RWPE1 (cell line): ENCODE results near the gene SYCE1L.

Source experiments
- CTCF ChIA-PET: fragments of 350-600 bp; sonication (Branson Sonifier 250); formaldehyde crosslinking; extraction: SDS; loops from one replicate; lab custom pipeline; 2021; lab: Yijun Ruan, JAX
- POLR2A ChIA-PET: fragments of 400-600 bp; formaldehyde crosslinking; extraction: SDS; loops from one replicate; lab custom pipeline; 2020; ENCODE audit warnings: antibody characterized with exemption; ENCODE audit not compliant: low non-redundant PET; lab: Yijun Ruan, JAX
- DNase-seq: peaks from one replicate; pipeline ENCODE4 v3.0.0; 2012; ENCODE audit warnings: low spot score
- H3K27ac ChIP-seq: fragments of 450-650 bp; 2 replicates; pipeline ENCODE4 v1.5.1; 2017
- TF ChIP-seq, protein P1 (sequence below): fragments of 450-650 bp; conservative IDR thresholded peaks from 2 replicates; pipeline ENCODE4 v1.5.1; 2017; ENCODE audit warnings: low read depth, mild to moderate bottlenecking

The SYCE1L gene

DNA sequence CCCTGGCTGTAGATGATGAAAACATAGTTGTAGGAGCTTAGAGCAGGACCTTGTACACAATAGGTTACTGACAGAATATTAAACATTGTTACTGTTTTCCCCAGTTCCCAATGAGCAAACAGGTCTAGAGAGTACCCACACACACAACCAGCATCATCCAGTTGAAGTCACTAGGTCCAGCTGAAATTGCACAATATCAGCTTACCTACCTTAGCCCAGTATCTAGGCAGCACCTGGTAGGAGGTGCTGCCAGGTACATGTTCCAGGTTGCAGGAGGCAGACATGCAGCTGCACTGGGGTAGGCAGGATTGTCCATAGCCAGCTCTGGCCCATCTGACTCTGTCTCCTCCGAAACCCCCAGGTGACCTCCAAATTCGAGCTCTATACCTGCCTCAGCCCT lies 1.5 kb upstream of the SYCE1L start:
- no peak for DNase-seq
- TF ChIP-seq, protein P1, sequence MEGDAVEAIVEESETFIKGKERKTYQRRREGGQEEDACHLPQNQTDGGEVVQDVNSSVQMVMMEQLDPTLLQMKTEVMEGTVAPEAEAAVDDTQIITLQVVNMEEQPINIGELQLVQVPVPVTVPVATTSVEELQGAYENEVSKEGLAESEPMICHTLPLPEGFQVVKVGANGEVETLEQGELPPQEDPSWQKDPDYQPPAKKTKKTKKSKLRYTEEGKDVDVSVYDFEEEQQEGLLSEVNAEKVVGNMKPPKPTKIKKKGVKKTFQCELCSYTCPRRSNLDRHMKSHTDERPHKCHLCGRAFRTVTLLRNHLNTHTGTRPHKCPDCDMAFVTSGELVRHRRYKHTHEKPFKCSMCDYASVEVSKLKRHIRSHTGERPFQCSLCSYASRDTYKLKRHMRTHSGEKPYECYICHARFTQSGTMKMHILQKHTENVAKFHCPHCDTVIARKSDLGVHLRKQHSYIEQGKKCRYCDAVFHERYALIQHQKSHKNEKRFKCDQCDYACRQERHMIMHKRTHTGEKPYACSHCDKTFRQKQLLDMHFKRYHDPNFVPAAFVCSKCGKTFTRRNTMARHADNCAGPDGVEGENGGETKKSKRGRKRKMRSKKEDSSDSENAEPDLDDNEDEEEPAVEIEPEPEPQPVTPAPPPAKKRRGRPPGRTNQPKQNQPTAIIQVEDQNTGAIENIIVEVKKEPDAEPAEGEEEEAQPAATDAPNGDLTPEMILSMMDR, result no peak
- ChIA-PET POLR2A (interaction anchor here (0.6 kb wide), 1 partner anchor 9 kb away, joined by 12 read pairs; no protein-coding TSS in a partner anchor), CTCF (no interaction called here)
- H3K27ac ChIP-seq, result no peak overlapping the region

DNA sequence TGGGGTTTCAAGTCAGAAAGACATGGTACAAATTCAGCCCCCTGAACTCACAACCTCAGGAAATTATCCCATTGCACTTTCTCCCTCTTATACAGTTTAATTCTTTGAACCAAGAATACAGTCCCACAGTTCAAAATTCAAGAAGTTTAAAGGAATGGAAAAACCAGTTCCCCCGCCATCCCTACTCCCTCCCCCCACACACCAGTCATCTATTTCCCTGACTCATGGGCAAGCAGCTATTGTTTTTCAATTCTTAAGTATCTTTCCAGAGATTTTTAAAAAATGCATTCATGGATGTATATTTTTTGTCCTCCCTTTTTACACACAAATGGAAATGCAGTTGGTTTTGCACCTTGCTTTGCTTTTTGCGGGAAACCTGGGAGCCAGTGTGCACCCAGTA lies 7.3 kb downstream of the SYCE1L start:
- POLR2A ChIA-PET, result interaction anchor here (0.6 kb wide), 1 partner anchor 9 kb away, joined by 12 read pairs; no protein-coding TSS in a partner anchor
- no peak overlapping the region for H3K27ac ChIP-seq
- TF ChIP-seq, protein P1, result no peak
- CTCF ChIA-PET, result interaction anchor here (0.5 kb wide), 1 partner anchor 1064 kb away, joined by 3 read pairs; no protein-coding TSS in a partner anchor
- DNase-seq, result peak; percentile 19

DNA sequence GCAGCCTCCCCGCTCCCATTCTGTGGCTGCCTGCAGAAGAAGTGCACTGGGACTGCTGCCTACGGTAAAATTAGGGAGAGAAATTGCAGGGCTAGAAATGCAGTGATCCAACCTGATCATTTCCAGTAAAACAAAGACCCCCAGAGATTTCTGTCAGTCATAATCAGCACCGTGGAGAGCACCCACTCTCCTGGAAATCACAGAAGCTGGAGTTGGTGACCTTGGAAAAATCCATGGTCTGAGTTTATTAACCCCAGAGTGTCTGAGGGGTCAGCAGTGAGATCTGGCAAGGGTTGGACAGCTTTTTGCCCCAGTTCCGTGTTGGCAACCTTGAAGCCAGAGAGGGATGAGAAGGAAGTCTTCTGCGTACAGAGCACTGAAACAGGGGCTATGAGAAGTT lies 7.8 kb downstream of the SYCE1L start:
- TF ChIP-seq, protein P1, result no peak
- no peak overlapping the region for H3K27ac ChIP-seq
- POLR2A ChIA-PET, result interaction anchor here (0.6 kb wide), 1 partner anchor 9 kb away, joined by 12 read pairs; no protein-coding TSS in a partner anchor
- no peak for DNase-seq
- CTCF ChIA-PET, result no interaction called here

DNA sequence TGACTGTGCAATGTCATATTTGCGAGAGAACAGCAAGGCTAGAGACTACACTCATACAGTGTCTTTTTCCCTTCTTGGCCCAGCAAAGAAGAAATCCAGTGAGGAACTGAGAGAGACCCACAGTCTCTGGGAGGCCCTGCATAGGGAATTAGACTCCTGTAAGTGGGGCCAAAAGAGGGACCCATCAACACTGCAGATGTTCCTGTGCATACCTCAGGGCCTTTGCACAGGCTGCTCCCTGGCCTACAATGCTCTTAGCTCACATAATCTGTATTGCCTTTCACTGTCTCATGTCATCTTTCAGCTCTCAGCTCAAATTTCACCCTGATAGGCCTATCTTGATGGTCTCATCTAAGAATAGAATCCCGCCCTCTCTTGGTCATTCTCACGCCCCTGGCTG lies 9.2 kb downstream of the SYCE1L start:
- ChIA-PET POLR2A (no interaction called here), CTCF (no interaction called here)
- TF ChIP-seq, protein P1, result no peak
- DNase-seq, result no peak
- H3K27ac ChIP-seq, result no peak overlapping the region

DNA sequence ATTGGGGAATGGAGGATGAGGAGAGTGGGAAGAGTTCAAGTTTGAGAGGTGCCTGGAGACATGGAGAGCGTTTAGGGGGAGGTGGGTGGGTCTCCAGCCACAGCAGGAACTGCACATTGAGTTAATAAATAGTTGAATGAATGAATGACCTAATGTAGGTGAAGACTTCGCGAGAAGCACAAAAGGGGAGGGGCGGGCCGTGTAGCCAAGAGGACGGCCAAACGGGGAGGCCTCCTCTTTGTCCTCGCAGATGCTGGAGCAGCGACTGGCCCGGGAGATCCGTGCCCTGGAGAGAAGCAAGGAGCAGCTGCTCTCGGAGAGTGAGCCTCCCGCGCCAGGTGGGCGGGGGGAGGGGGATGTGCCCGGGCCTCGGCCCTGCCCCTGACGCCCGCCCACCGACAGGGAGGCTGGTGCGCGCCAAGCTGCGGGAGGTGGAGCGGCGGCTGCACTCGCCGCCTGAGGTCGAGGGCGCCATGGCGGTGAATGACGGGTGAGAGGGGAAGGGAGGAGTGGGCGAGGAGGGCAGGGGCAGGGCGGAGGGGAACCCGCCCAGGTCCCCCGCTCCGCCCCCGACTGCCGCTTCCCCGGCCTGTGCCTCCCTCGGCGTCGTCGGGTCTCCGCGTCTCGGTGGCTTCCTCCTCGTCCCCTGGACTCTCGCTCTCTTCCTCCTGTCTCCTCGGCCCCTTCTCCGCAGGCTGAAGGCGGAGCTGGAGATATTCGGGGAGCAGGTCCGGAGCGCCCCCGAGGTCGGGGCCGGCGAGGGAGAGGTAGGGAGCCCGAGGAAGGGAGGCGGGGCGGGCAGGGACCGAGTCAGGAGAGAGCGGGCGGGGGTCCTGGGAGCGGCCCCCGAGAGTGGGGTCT lies 12.9 kb downstream of the SYCE1L start:
- CTCF ChIA-PET, result interaction anchor here (0.6 kb wide), 1 partner anchor 8 kb away, joined by 4 read pairs; no protein-coding TSS in a partner anchor
- peak; percentile 58 for DNase-seq
- H3K27ac ChIP-seq, result peak overlapping the region; percentile 67
- POLR2A ChIA-PET, result no interaction called here
- TF ChIP-seq, protein P1, result no peak

DNA sequence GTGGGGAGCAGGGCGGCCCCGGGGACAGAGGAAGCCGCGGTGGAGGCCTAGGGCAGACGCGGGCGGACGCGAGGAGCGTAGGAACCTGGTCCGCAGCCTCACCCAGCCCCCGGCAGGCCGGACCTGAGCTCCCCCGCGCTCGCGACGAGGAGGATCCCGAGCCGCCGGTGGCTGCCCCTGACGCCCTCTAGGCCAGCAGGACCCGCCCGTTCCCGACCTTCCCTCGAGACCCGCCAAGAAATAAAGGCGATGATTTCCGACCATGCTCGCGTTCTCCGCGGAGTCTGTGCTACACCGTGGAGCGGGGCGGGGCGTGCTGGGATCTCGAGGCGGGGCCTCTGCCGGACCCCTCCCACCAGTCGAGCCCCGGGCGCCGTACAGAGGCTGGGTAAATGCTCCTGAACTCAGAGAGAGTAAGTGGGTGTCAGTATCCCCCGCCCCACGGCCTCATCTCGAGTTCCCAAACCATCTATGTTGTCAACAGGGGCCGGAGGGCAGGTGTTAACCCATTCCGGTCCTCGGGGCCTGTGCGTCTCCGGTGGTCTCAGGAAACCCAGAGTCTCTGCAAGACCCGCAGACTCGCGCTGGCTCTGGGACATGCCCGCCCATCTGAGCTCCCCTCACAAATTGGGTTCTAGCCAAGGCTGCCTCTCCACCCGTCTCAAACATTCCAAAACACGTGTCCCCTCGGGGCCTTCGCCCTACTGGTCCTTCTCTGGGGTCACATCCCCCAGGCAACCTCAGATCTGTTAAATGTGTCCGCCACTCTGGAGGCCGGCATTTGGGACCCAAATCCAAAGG lies 13.7 kb downstream of the SYCE1L start:
- peak; percentile 63 for DNase-seq
- CTCF ChIA-PET, result interaction anchor here (0.7 kb wide), 1 partner anchor 560 kb away, joined by 3 read pairs; no protein-coding TSS in a partner anchor
- TF ChIP-seq, protein P1, result no peak
- POLR2A ChIA-PET, result no interaction called here
- H3K27ac ChIP-seq, result peak overlapping the region; percentile 67
